Esophagus squamous epithelium (tissue), 4 donors: ENCODE measurements around the gene COMTD1.
A peak's percentile ranks its signal among the peaks of the same experiment; 100 is the strongest.

Experiments
- POLR2A ChIP-seq, 4 donors: fragments of 450-650 bp; IDR thresholded peaks; one replicate each; pipeline ENCODE4 v1.6.1; 2017; ENCODE audit warnings: antibody characterized with exemption in 4 of 4, mild to moderate bottlenecking in 4 of 4, moderate library complexity in 3 of 4
- TF ChIP-seq, protein P1 (sequence below), 6 experiments: fragments of 450-650 bp in 4 of 6; fragments of 200-600 bp in 2 of 6; sonication (generic) in 2 of 6; IDR thresholded peaks; one replicate each; pipeline ENCODE4 v1.5.1; 2016 to 2019; ENCODE audit warnings: antibody characterized with exemption in 6 of 6, mild to moderate bottlenecking in 4 of 6, moderate library complexity in 4 of 6

- peak in 2 of 4 donors; percentile 6 to 18 for TF ChIP-seq POLR2A (IDR thresholded peaks at IDR 0.05)
- TF ChIP-seq, protein P1, sequence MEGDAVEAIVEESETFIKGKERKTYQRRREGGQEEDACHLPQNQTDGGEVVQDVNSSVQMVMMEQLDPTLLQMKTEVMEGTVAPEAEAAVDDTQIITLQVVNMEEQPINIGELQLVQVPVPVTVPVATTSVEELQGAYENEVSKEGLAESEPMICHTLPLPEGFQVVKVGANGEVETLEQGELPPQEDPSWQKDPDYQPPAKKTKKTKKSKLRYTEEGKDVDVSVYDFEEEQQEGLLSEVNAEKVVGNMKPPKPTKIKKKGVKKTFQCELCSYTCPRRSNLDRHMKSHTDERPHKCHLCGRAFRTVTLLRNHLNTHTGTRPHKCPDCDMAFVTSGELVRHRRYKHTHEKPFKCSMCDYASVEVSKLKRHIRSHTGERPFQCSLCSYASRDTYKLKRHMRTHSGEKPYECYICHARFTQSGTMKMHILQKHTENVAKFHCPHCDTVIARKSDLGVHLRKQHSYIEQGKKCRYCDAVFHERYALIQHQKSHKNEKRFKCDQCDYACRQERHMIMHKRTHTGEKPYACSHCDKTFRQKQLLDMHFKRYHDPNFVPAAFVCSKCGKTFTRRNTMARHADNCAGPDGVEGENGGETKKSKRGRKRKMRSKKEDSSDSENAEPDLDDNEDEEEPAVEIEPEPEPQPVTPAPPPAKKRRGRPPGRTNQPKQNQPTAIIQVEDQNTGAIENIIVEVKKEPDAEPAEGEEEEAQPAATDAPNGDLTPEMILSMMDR (IDR thresholded peaks at IDR 0.05): no peak
Measured at GRCh38 chr10:75211007-75211691, 24.6 kb downstream of the COMTD1 start.
